Hematopoietic multipotent progenitor cell treated with erythropoietin and hydrocortisone succinate and interleukin-3 and kit ligand, for 8 days (in vitro differentiated cells): ENCODE results near the gene ZNF438.
"Not testable (repeated sequence)": the region's sequence is repeated elsewhere in the genome, so short reads cannot be mapped to it uniquely, and the experiment has no call there.

Experiments used
- DNase-seq: peaks from one replicate; pipeline ENCODE4 v3.0.0-alpha.2; 2015

ZNF438 gene

DNA sequence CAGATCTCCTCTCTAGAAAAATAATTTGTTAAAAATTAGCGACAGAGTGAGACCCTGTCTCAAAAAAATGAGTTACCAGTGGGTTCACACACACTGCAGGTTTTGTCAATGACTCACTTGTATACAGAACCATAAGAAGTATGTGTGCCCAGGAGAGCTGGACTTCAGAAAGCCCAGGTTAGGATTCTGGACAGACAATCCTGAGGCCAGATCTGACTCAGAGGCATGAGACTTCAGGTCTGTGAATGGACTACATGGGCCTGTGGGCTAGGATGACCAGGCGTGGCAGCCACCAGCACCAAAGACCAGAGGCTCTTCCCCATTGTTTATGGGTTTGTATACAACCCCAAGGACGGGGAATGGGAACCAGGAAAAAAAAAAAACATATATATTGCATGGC is 9.3 kb upstream of the ZNF438 start:
- DNase-seq, result no peak

DNA sequence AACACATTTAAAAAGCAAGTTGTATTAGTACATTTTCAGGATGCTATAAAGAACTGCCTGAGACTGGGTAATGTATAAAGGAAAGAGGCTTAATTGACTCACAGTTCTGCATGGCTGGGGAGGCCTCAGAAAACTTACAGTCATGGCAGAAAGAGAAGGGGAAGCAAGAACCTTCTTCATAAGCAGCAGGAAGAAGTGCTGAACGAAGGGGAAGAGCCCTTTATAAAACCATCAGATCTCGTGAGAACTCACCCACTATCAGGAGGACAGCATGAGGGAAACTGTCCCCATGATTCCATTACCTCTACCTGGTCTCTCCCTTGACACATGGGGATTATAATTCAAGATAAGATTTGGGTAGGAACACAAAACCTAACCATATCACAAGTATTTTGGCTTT is 7.3 kb upstream of the ZNF438 start:
- not testable (repeated sequence) for DNase-seq

DNA sequence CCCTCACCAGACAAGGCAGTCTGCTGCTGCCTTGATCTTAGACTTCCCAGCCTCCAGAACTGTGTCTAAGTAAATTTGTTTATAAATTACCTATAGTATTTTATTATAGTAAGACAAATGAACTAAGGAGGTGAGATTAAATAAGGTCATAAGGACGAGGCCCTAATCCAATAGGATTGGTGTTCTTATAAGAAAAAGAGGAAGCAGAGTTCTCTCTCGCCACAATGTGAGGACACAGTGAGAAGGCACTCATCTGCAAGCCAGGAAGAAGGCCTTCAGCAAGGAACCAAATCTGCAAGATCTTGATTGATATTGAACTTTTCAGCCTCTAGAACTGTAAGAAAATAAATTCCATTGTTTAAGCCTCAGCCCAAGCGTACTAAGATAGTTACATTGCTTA is 6.1 kb upstream of the ZNF438 start:
- DNase-seq, result no peak

DNA sequence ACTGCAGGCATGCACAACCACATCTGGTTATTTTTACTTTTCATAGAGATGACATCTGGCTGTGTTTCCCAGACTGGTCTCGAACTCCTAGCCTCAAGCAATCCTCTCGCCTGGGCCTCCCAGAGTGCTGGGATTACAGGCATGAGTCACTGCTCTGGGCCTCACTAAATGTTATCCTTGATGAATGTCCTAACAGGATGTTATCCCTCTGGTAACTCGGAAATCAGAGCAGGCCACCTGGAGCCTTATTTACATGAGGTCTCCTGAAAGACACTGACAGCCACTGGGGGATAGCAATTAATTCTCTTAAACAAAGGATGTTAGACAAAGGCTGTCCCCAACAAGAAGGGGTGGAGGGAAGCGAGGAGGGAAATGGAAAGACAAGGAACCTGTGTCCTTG is 4.5 kb upstream of the ZNF438 start:
- DNase-seq, result no peak

DNA sequence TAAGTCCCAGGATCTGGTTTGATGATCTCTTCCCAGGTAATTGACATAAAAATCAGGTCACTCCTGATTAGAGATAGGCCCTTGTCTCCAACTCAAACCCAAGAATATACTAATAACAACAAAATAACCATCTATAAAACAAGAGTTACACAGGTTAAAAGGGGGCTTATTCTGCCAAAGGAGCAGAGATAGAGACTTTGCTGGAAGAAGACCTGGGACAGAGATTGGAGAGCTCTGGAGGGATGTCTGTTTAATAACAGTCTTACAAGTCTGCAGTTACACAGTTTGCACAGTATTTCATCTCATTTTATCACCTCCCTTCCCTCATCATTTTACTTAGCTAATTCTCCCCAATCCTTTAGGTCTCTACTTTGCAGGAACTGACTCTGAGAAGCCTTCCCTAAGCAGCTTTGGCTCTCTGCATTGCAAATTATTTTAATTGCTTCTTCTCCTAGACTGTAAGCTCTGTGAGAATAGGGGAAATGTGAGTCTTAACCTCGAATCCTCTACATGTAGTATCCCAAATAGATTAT is 3.7 kb upstream of the ZNF438 start:
- DNase-seq, result no peak

DNA sequence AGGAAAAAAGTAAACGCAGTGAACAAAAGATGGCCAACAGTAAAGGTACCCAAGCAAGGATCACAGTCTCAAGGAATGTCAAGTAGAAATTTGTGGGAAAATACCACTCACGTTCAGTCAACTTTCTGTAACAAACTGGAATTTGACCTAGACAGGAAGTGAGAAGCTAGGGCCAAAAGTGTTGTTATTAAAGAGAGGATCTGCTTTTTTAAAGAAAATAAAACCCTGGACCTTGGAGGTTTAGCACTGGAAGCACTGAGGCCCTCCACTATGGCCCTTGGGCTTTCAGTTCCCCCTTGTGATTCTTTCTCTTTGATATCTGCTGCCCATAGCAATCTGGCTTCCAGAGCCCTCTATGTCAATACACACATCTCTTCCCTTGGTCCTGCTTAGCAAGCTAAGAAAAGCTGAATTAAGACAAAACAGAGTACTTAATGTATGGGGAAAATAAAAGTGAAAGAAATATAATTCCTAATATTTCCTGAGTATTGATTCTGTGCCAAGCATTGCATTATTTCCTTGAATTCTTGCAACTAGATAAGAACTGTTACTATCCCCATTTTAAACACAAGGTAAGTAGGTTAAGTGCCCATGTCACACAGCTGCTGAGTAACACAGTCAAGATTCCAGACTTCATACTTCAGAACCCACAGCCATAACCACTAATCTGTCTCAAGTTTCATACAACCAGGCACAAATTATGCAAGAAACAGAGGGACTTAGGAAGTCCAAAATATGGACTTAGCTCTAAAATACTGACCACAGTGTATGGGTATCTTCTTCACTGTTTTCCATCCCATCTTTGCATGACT is 2.6 kb upstream of the ZNF438 start:
- no peak for DNase-seq

DNA sequence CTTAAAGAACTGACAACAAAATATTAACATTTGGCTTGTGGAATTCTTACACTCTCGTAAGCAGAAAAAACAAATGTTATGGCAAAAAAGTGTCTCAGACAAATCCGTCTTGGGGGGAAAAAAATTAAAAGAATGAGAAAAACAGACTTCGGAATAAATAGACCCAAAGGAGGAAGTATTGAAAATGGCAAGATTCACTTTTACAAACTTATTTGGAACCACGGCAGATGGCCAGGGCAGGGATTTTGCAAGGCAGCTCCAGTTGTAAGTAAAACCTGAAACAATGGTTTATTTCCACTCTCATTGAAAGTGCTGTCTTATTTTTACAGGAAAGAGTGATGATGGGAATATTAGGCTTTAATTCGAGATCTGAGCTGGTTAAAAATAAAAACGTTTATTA is 1.5 kb upstream of the ZNF438 start:
- no peak for DNase-seq

DNA sequence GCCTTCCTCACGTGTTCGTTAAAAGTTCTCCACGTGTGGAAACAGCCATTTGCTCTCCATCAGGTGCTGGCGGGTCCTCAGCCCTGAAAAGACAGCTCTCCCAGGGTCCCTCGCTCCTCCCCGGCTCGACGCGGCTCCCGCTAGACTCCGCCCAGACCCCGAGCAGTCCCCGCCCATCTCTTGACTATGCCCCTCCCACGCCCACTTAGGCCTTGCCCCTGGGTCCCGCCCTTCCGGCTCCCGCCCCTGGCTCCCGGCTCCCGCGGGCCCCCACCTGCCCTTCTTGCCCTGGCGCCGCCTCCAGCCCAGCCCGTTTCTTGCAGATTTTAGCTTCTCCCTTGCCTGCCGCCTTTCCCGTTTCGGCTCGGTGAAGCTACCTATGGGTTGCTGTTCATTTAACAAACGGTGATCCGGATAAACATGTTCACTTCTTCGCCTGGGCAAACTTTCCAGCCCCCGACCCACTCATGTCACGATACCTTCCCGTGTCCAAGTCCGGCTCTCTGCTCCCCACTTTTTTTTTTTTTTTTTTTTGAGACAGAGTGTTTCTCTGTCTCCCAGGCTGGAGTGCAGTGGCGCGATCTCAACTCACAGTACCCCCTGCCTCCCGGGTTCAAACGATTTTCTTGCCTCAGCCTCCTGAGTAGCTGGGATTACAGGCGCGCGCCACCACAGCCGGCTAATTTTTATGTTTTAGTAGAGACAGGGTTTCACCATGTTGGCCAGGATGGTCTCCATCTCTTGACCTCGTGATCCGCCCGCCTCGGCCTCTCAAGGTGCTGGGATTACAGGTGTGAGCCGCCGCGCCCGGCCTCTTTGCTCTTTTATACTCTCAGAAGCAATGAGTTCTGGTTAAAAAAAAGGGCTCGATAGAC is 830 bp upstream of the ZNF438 start:
- peak; percentile 92 for DNase-seq

DNA sequence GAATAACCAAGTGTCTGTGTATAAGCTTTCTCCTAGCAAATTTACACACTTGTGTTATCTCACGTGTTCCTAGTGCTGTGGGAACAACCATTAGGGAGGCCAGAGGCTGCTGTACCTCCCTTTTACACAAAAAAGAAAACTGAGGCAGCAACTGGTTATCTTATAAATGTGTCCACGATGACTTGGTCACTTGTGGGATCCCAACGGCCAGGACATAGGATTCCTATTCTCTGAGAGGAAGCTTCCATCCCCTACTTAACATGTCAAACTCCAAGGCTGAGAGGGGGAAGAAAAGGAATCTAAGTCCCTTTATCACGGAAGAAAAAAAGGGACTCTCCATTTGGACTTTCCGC is 484 bp downstream of the ZNF438 start:
- DNase-seq, result no peak

DNA sequence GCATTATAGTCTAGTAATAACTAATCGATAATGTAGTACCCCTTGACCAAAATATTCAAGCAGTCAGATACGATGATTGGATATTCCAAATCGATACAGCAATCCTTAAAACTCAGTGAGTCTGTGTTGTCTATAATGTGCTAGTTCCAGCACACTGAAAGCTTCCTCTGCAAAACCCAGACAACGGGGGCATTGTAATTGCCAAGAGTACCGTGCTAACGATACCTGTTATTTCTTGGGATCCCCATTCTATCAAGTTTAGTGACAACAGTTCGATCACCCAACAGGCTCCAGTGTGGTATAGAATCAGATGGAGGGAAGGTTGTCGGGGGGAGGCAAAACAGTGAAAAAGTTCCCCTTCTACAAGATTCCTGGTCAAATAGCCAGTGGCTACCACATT is 865 bp downstream of the ZNF438 start:
- no peak for DNase-seq

DNA sequence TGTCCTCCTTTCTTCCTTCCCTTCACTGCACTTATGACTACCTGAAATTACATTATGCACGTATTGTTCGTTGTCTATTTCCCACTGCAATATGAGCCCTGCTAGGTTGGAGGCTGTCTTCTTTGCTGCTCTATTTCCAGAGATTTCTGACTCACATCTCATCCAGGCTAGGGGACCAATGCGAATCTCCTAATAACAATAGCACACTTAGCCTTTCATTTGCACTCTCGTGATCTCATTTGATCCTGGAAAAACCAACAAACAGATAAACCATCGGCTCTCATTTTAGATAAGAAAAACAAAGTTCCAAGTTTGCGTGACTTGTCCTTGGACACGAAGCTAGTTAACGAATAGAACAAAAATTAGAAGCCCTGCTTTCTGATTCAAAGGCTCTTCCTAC is 1.4 kb downstream of the ZNF438 start:
- DNase-seq, result no peak

DNA sequence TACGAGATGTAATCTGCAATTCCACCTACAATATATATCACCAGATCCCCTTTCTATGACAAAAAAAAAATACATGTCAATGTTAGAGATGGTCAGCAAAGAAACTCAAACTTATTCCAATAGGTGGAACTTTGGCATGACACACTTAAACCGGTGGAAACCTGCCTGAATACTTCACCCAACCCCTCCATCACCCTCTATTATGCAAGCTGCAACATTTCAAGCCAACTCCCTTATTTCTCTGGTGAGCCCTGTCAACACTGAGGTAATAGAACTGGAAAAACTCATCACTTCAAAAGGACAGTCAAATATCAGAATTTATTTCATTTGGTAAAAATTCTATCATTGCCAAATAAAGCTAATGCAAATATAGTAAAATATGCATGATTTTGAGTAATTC is 3.6 kb downstream of the ZNF438 start:
- no peak for DNase-seq

DNA sequence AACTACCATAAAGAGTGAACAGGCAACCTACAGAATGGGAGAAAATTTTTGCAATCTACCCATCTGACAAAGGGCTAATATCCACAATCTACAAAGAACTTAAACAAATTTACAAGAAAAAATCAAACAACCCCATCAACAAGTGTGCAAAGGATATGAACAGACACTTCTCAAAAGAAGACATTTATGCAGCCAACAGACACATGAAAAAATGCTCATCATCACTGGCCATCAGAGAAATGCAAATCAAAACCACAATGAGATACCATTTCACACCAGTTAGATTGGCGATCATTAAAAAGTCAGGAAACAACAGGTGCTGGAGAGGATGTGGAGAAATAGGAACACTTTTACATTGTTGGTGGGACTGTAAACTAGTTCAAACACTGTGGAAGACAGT is 5.4 kb downstream of the ZNF438 start:
- DNase-seq, result not testable (repeated sequence)

DNA sequence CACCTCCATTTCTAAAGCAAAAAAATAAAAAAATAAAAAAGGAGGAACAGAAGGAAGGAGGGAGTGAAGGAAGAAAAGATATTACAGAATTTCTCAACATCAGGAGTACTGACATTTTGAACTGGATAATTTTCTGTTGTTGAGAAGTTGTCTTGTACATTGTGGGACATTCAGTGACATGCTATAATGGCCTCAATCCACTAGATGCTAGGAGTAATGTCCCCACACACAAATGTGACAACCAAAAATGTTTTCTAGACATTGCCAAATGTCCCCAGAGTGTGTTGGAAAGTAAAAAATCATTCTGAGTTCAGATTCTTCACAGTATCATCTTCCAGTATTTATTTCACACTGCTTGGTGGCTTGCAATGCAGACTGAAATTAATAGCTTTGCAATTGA is 6.5 kb downstream of the ZNF438 start:
- no peak for DNase-seq

DNA sequence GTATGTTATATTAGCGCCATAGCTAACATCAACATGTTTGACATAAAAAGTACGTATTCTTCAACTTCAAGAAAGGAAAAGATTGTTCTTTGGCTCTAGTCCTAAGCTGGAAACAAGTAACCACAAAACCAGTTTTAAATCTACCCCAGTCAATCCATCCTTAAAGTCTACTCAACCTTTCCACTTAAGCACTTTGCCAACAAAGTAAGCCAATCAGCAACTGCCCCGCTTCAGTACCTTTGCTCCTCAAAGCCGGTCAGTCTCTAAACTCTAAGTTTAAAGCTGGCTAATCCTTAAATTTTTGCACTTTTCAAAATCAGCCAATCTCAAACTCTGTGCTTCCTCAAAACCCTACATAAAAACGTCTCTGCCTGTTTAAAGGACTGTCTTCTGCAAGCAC is 8.1 kb downstream of the ZNF438 start:
- no peak for DNase-seq

DNA sequence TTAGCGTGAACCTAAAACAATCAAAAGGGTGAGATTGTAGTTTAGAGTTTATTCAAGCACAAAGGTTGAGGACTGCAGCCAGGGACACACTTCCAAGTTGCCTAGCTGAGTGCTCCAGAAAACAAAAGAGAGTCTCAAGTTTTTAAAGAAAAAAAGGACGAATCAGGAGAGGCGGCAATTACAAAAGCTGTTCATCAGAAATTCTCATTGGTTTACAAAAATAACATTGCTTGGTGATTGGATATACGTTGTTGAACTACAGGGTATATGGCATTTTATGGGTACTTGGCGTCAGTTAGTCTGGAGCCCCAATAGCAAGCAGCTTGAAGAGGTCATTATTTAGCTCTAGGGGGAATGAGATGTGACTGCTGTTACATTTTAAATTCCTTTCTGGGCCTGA is 11.5 kb downstream of the ZNF438 start:
- no peak for DNase-seq

DNA sequence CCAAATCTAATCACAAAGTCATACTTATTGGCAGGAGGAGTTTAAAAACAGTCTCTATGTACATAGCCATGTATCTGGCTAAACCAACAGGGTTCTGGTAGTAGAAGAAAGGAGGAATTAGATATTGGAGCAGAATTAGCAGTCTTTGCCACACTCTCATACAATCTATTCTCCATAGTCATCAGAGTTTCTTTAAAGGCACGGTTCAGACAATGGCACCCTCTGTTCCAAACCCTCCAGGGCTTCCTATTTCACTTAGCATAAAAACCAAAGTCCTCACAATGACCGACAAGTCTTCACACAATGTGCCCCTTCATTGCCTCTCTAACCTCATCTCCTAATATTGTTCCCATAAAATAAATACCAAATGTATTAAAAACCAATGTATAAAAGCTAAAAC is 12.7 kb downstream of the ZNF438 start:
- DNase-seq, result no peak

DNA sequence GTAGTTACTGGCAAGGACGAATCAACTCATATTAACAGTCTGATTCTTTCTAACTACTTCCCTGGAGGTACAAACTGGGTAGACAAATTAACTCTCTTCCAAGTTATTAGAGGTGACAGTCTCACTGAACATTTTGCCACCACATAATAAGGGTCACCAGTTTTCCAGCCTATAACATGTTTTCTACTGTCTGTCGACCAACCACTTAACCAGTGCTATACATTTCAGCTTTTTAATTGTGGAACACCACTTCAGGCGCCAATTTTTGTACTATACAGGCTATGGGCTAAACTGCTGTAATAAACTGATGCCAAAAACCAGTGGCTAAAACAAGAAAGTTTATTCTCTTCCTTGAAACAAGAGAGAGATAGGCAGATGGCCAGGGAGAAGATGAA is 13.3 kb downstream of the ZNF438 start:
- DNase-seq, result no peak

DNA sequence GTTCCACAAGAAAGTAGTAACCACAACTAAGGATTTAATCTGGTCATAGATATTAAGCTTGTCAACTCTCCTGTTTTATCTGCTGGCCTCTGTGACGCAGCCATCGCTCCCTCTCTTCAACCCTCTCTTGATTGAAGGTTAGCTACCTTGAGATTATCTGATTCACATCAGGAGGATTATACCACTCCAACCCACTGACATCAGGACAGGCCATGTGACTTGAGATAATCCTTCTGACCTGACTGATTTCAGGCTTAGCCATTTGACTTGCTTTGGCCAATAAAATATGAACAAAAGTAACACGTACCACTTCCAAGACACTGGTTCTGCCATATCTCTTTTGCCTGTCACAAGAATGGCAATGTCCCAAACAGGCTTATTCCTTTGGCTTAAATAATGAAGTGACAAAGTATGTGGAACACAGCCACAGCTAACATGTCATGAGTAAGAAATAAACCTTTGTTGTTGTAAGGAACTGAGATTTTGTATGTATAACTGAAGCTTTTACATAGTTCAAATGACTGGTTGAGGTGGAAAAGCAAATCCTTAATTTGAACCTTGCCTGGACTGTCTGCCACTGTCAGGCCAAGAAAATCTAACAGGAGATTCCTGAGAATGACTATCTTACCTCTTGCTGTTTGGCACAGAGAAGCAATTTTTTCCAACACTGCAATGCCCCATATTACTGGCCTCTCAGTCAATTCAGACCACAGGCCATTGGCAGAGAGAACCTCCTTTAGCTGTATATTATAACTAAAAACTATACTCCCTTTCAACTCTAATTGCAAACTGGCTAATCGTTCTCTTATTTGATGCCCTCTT is 13.9 kb downstream of the ZNF438 start:
- DNase-seq, result no peak

DNA sequence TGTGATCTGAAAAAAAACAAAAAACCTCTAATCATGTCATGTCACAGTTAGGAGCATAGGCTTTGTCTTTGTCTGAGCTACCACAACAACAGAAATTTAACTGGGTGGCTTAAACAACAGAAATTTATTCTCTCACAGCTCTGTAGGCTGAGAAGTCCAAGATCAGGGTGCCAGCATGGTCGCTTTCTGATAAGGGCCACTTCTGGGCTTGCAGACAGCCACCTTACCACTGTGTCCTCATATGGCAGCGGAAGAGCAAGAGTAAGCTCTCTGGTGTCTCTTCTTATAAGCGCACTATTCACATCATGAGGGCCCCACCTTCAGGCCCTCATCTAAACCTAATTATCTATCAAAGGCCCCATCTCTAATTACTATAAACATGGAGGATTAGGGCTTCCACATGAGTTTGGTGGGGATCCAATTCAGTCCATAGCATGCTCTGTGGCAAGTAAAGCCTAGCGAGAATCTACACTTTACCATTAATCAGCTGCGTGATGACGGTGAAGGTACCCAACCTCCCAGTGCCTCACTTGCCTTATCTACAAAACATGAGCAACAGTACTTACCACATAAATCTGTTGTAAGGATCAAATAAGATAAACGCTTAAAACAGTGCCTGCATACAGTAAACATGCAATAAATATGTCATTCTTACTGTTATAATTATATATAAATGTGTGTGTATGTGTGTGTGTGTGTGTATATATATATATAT is 17.3 kb downstream of the ZNF438 start:
- DNase-seq, result peak; percentile 69

DNA sequence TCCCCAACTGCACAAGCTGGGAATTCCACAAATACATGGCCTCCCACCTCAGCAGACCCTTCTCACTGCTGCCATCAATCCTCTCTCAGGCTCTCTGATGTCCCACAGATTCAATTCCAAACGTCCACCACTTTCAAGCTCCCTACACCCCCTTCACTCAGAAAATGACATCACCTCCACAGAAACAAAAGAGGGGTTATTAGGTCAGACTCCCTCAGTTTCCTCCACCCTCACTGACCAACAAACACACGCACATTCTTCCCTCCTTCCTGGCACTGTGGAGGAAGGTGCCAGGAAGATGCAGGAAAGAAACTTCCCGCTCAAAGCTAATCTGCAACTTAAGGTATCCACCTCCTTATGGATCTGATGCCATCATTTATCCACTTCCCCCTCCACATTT is 18.3 kb downstream of the ZNF438 start:
- DNase-seq, result no peak

DNA sequence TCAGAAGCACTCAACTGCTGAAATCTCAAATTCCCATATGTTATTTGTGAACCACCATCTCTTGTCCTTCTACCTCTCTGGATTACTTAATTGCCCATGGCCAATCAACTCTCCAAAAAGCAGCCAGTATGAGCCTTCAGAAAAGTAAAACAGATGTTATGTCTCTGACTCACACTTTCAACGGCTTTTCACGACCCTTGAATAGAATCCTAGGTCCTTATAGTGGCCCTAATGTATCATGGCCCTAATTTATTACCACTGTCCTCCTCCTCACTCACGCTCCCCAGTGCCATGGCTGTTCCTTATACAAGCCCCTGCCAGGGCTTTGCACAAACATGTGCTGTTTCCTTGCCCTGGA is 20.0 kb downstream of the ZNF438 start:
- no peak for DNase-seq
